ENCODE results near the gene COPS9.

COPS9 gene

GRCh38 chr2:240168041-240168440 is 31.9 kb upstream of the COPS9 start:
- Histone ChIP-seq H3K9me3 (no peaks in the 10 kb centered on the region), H3K27me3 (peaks cover 5% of the 10 kb centered on the region), H3K36me3 (no peaks in the 10 kb centered on the region), H3K4me1 (ENCODE audit: control insufficient read depth in 1 of 2, insufficient read depth in 1 of 2, low read depth in 1 of 2, low read length in 1 of 2) (no peaks in the 10 kb centered on the region), H3K4me3 (ENCODE audit: low read depth in 1 of 2, low read length in 1 of 2) (no peak overlapping the region), H3K27ac (no peak overlapping the region)
- TF ChIP-seq, protein P1, sequence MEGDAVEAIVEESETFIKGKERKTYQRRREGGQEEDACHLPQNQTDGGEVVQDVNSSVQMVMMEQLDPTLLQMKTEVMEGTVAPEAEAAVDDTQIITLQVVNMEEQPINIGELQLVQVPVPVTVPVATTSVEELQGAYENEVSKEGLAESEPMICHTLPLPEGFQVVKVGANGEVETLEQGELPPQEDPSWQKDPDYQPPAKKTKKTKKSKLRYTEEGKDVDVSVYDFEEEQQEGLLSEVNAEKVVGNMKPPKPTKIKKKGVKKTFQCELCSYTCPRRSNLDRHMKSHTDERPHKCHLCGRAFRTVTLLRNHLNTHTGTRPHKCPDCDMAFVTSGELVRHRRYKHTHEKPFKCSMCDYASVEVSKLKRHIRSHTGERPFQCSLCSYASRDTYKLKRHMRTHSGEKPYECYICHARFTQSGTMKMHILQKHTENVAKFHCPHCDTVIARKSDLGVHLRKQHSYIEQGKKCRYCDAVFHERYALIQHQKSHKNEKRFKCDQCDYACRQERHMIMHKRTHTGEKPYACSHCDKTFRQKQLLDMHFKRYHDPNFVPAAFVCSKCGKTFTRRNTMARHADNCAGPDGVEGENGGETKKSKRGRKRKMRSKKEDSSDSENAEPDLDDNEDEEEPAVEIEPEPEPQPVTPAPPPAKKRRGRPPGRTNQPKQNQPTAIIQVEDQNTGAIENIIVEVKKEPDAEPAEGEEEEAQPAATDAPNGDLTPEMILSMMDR (IDR thresholded peaks at IDR 0.05): no peak

DNA sequence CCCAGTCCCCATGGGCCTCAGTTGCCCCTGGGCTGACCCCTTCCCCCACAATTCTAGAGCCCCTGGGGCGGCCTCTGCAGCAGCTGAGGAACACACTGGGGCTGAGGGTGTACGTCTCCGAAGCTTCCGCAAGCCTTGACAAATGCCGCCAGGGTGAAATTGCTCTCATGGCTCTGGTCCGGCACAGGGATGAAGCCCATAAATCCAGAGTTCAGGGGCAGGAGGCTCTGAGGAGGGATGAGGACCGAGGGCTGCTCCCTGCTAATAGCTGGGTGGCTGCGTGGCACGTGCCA is 31.4 kb upstream of the COPS9 start:
- Histone ChIP-seq H3K4me3 (ENCODE audit: low read depth in 1 of 2, low read length in 1 of 2) (no peak overlapping the region), H3K27ac (no peak overlapping the region), H3K4me1 (ENCODE audit: control insufficient read depth in 1 of 2, insufficient read depth in 1 of 2, low read depth in 1 of 2, low read length in 1 of 2) (no peaks in the 10 kb centered on the region), H3K27me3 (peaks cover 5% of the 10 kb centered on the region), H3K9me3 (no peaks in the 10 kb centered on the region), H3K36me3 (no peaks in the 10 kb centered on the region)
- TF ChIP-seq, protein P1 (IDR thresholded peaks at IDR 0.05): no peak

GRCh38 chr2:240166761-240167587 is 30.9 kb upstream of the COPS9 start:
- no peaks in the 10 kb centered on the region for H3K4me1 ChIP-seq (ENCODE audit: control insufficient read depth in 1 of 2, insufficient read depth in 1 of 2, low read depth in 1 of 2, low read length in 1 of 2)
- peaks cover 5% of the 10 kb centered on the region for H3K27me3 ChIP-seq
- no peaks in the 10 kb centered on the region for H3K36me3 ChIP-seq
- TF ChIP-seq, protein P1 (IDR thresholded peaks at IDR 0.05): no peak
- H3K27ac ChIP-seq: no peak overlapping the region
- no peaks in the 10 kb centered on the region for H3K9me3 ChIP-seq
- no peak overlapping the region for H3K4me3 ChIP-seq (ENCODE audit: low read depth in 1 of 2, low read length in 1 of 2)

- H3K4me1 ChIP-seq (ENCODE audit: control insufficient read depth in 1 of 2, insufficient read depth in 1 of 2, low read depth in 1 of 2, low read length in 1 of 2): no peaks in the 10 kb centered on the region
- H3K4me3 ChIP-seq (ENCODE audit: low read depth in 1 of 2, low read length in 1 of 2): no peak overlapping the region
- H3K36me3 ChIP-seq: no peaks in the 10 kb centered on the region
- H3K27ac ChIP-seq: no peak overlapping the region
- H3K27me3 ChIP-seq: peaks cover under 1% of the 10 kb centered on the region
- TF ChIP-seq, protein P1 (IDR thresholded peaks at IDR 0.05): no peak
- no peaks in the 10 kb centered on the region for H3K9me3 ChIP-seq
Observed at GRCh38 chr2:240166191-240166590, 30.1 kb upstream of the COPS9 start.

DNA sequence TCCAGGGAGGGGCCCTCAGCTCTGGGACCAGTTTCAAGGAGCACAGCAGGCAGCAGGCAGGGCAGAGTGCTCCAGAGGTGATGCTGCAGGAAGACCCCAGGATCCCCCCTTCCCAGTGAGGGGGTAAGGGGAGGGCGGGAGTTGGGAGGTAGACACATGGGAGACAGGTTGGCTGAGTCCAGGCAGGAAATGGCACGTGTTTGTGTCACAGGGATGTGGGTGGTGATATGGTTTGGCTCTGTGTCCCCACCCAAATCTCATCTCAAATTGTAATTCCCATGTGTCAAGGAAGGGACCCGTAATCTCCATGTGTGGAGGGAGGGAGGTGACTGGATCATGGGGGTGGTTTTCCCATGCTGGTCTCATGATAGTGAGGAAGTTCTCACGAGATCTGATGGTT is 29.6 kb upstream of the COPS9 start:
- no peaks in the 10 kb centered on the region for H3K27me3 ChIP-seq
- H3K4me1 ChIP-seq (ENCODE audit: control insufficient read depth in 1 of 2, insufficient read depth in 1 of 2, low read depth in 1 of 2, low read length in 1 of 2): no peaks in the 10 kb centered on the region
- H3K4me3 ChIP-seq (ENCODE audit: low read depth in 1 of 2, low read length in 1 of 2): no peak overlapping the region
- TF ChIP-seq, protein P1 (IDR thresholded peaks at IDR 0.05): no peak
- no peak overlapping the region for H3K27ac ChIP-seq
- no peaks in the 10 kb centered on the region for H3K36me3 ChIP-seq
- no peaks in the 10 kb centered on the region for H3K9me3 ChIP-seq
